Suprapubic skin (tissue), 4 donors: ENCODE data around the gene BRWD1.

ENCODE experiments used
- EP300 ChIP-seq: sonication (generic); formaldehyde crosslinking; IDR thresholded peaks from one replicate; pipeline ENCODE4 v1.6.1; 2017; ENCODE audit warnings: antibody characterized with exemption
- POLR2A ChIP-seq, 2 donors: fragments of 450-650 bp; IDR thresholded peaks; one replicate each; pipeline ENCODE4 v1.6.1; 2017; ENCODE audit warnings: antibody characterized with exemption in 2 of 2, mild to moderate bottlenecking in 2 of 2, moderate library complexity in 2 of 2
- POLR2AphosphoS5 ChIP-seq, 3 donors: sonication (generic); formaldehyde crosslinking; IDR thresholded peaks; one replicate each; pipeline ENCODE4 v1.6.1; 2017; ENCODE audit warnings: antibody characterized with exemption in 3 of 3
- TF ChIP-seq, protein P1 (sequence below), 2 donors: fragments of 200-600 bp in 1 of 2; fragments of 450-650 bp in 1 of 2; sonication (generic) in 1 of 2; IDR thresholded peaks; one replicate each; pipeline ENCODE4 v1.5.1; 2016 to 2019; ENCODE audit warnings: antibody characterized with exemption in 2 of 2, mild to moderate bottlenecking in 1 of 2, moderate library complexity in 1 of 2

DNA sequence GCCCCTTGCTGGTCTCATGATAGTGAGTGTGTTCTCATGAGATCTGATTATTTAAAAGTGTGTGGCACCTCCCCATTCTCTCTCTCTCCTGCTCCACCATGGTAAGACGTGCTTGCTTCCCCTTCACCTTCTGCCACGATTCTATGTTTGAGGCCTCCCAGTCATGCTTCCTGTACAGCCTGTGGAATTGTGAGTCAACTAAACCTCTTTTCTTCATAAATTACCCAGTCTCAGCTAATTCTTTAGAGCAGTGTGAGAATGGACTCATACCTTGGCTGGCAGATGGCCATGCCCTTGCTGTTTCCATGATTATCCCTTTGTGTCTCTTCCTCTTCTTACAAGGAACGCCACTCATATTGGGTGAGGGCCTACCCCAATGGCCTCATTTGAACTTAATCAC lies 170.5 kb downstream of the BRWD1 start:
- TF ChIP-seq, protein P1, sequence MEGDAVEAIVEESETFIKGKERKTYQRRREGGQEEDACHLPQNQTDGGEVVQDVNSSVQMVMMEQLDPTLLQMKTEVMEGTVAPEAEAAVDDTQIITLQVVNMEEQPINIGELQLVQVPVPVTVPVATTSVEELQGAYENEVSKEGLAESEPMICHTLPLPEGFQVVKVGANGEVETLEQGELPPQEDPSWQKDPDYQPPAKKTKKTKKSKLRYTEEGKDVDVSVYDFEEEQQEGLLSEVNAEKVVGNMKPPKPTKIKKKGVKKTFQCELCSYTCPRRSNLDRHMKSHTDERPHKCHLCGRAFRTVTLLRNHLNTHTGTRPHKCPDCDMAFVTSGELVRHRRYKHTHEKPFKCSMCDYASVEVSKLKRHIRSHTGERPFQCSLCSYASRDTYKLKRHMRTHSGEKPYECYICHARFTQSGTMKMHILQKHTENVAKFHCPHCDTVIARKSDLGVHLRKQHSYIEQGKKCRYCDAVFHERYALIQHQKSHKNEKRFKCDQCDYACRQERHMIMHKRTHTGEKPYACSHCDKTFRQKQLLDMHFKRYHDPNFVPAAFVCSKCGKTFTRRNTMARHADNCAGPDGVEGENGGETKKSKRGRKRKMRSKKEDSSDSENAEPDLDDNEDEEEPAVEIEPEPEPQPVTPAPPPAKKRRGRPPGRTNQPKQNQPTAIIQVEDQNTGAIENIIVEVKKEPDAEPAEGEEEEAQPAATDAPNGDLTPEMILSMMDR (IDR thresholded peaks at IDR 0.05) = no peak
- TF ChIP-seq POLR2A (IDR thresholded peaks at IDR 0.05) (no peak), EP300 (no peak), POLR2AphosphoS5 (IDR thresholded peaks at IDR 0.05) (no peak)
